Fibroblast of villous mesenchyme (primary cell): ENCODE data around the gene MEIOSIN. TPM values are rescaled to one million over a fixed set of nuclear protein-coding genes. Genes with fewer than 3 reads are reported as not detected.

ENCODE experiments used
- DNase-seq: peaks from one replicate; pipeline ENCODE4 v3.0.0-alpha.2; 2010; ENCODE audit warnings: low read depth
- H3K4me3 ChIP-seq: 2 replicates; pipeline ENCODE4 v1.5.1; 2011; ENCODE audit warnings: low read depth, mild to moderate bottlenecking, low read length
- CTCF ChIP-seq: IDR thresholded peaks from 2 replicates; pipeline ENCODE4 v1.5.1; 2012; ENCODE audit warnings: low read depth, mild to moderate bottlenecking, low read length; ENCODE audit not compliant: insufficient read depth
- total RNA-seq: library from RNA; depleted of rRNA; stranded (reverse); fragments of >200 nt; gene quantifications from 2 replicates; pipeline ENCODE4 v1.2.3, GENCODE V29; 2012

Gene MEIOSIN
- total RNA-seq, 1 donor = not detected

DNA sequence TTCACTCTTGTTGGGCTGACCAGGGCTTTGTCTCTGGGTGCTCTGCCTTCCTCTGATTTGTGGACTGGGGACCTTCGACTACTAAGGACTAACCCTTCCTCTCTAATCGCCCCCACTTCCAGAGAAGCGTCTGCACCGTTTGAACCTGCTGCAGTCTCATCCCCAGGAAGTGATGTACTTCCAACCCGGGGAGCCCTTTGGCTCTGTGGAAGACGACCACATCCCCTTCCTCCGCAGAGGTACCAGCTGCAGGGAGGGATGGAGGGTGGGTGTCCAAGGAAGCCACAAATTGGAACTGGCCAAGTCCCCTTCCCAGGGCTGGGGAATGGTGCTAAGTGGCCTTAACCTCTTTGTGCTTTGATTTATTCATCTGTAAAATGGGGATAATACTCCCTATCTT lies 31.6 kb upstream of the MEIOSIN start:
- DNase-seq = no peak
- TF ChIP-seq CTCF = no peak
- no peak overlapping the region for H3K4me3 ChIP-seq

DNA sequence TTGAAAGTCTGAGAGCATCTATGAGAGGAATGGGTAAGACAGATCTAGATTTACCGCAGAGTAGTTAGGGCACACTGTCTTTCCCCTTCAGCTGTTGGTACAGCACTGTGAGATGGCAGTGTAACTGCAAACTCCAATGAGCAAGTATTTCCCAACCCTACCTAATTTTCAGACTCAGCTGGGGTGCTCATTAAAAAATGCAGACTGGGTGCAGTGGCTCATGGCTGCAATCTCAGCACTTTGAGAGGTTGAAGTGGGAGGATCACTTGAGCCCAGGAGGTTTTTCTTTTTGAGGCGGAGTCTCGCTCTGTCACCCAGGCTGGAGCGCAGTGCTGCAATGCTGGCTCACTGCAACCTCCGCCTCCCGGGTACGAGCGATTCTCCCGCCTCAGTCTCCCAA lies 28.1 kb upstream of the MEIOSIN start:
- no peak overlapping the region for H3K4me3 ChIP-seq
- DNase-seq = no peak
- no peak for TF ChIP-seq CTCF

- no peak for DNase-seq
- TF ChIP-seq CTCF = no peak
- H3K4me3 ChIP-seq = no peak overlapping the region
Observed at GRCh38 chr19:45705710-45706415, 27.4 kb upstream of the MEIOSIN start.

GRCh38 chr19:45710356-45711130 lies 22.7 kb upstream of the MEIOSIN start:
- no peak for TF ChIP-seq CTCF
- no peak for DNase-seq
- H3K4me3 ChIP-seq = no peak overlapping the region

- no peak overlapping the region for H3K4me3 ChIP-seq
- DNase-seq = no peak
- TF ChIP-seq CTCF = no peak
Observed at GRCh38 chr19:45711851-45712698, 21.2 kb upstream of the MEIOSIN start.

- TF ChIP-seq CTCF = no peak
- H3K4me3 ChIP-seq = no peak overlapping the region
Observed at GRCh38 chr19:45712699-45713067, 20.6 kb upstream of the MEIOSIN start.

More at GRCh38 chr19:45712699-45713067, 20.6 kb upstream of the MEIOSIN start:
- no peak for DNase-seq
